HG03565 (cell line): ENCODE results near the gene ZSWIM2.
"Not testable (repeated sequence)": the region's sequence is repeated elsewhere in the genome, so short reads cannot be mapped to it uniquely, and the experiment has no call there.

Source experiments
- ATAC-seq: cut with Tn5 transposase; IDR thresholded peaks from one replicate; pipeline ENCODE4 v1.9.1; 2021; ENCODE audit warnings: mild to moderate bottlenecking, moderate library complexity; ENCODE audit not compliant: unreplicated experiment

ZSWIM2 gene, protein sequence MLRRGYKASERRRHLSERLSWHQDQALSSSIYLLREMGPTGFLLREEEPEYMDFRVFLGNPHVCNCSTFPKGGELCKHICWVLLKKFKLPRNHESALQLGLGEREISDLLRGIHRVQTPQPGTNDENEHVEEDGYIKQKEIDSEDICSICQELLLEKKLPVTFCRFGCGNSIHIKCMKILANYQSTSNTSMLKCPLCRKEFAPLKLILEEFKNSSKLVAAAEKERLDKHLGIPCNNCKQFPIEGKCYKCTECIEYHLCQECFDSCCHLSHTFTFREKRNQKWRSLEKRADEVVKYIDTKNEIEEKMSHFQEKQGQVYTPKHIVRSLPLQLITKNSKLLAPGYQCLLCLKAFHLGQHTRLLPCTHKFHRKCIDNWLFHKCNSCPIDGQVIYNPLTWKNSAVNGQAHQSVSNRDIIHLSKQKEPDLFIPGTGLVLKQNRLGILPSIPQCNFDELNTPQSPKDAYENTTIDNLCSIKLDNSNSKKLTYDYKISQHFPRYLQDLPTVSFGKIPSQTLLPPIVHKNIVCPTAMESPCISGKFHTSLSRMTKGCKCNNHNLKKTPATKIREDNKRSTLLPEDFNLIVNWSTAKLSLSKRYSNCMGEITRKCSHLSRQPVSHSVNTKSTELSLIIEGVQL

DNA sequence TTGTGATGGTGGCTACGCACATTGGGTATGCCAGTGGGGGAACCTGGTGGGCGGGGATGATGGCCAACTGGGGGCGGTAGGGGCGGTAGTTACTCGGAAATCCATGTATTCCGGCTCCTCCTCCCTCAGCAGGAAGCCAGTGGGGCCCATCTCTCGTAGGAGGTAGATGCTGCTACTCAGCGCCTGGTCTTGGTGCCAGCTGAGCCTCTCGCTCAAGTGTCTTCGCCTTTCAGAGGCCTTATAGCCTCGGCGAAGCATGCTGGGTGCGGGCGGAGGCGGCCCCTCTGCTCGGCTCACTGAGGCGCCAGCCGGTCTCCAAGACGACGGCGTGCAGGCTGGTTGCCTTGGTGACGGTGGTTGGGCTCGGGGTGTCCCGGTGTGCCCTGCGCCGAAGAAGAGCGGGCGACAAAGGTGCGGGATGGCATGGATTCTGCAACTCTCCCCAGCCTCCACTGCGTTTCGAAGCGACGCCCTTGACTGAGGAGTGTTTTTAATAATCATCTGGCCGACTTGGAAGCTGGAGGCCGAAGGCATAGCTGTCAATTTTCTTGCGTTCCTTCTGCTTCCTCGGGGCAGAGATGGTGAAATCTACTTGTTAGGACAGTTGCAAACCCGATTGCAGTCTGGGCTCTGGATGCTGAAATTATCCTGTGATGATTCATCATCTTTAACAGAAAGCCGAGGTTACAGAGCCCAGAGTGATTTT, at the start of gene ZSWIM2:
Gene ZSWIM2 (minus strand): TSS at position 298 of the 706 bp plus-strand sequence. CDS start 40 bp downstream, at position 258.
- peak; percentile 41 for ATAC-seq

DNA sequence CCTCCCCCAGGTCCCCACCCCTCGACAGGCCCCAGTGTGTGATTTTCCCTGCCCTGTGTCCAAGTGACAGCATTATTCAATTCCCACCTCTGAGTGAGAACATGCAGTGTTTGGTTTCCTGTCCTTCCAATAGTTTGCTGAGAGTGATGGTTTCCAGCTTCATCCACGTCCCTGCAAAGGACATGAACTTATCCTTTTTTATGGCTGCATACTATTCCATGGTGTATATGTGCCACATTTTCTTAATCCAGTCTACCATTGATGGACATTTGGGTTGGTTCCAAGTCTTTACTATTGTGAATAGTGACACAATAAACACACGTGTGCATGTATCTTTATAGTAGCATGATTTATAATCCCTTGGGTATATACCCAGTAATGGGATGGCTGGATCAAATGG, 47.2 kb upstream of the ZSWIM2 start:
- not testable (repeated sequence) for ATAC-seq

DNA sequence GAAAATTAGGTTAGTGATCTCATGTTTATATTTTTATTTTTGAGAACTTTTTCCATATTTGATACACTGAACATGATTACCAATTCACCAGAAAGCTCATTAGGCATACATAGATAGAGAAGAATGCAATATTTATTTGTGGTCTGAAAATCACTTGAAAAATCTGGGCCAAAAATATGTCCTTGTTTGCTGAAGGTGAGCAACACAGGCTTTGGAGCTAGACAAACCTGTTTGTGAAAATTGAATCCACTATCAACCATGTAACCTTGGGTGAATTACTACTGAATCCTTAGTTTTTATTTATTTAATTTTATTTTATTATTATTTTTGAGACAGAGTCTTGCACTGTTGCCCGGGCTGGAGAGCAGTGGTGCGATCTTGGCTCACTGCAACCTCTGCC, 46.5 kb upstream of the ZSWIM2 start:
- ATAC-seq = no peak

DNA sequence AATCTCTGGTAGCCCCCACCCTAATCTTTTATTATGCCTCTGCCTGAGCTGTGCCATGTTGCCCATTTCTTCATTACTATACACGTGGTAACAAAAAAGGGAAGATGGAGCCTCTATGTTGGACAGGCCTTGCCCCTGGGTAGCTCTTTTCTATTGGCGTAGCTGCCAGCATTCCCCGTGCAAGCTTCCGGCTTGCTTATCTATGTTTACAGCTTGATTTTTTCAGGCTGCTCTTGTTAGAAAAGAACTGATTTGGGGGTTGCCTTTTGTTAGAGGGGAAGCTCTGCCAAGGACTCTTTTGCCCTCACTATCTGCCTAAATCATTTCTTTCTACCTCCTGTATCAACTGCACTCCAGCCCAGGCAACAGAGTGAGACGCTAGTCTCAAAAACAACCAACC, 45.5 kb upstream of the ZSWIM2 start:
- ATAC-seq = no peak

DNA sequence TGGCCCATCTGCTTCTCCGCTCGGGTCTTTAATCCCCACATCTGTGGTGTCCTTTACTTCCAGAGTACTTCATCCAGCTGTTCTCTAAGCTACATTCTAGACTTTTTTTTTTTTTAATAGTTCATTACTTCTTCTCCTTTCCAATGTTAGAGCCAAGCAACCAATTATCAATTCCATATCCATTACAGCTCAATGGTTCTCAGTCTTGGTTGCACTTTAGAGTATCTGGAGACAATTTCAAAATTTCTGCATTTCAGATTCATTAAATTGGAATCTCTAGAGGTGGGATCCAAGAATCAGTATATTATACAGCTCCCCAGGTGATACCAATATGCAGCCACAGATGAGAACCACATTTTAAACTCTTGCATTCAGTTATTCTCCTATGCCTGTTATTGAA, 43.9 kb upstream of the ZSWIM2 start:
- no peak for ATAC-seq

DNA sequence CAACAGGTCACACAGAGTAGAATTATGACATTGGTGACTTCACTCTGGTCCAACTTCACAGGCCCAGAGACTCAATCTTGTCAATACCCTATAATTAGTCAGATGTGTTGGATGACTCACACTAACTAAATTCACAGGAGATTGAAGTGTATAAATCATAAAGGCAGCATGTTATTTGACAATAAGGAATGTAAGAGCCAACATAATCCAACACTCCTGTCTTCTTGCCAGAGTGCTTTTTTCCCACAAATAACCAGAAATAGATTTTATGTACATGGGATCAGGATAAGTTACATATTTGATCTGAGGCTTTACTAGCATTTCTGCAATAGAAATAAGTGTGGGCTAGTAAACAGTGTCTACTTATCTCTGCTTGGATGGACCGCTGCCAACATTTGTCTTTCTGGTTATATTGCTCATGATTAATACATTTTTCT, 42.2 kb upstream of the ZSWIM2 start:
- ATAC-seq = no peak

DNA sequence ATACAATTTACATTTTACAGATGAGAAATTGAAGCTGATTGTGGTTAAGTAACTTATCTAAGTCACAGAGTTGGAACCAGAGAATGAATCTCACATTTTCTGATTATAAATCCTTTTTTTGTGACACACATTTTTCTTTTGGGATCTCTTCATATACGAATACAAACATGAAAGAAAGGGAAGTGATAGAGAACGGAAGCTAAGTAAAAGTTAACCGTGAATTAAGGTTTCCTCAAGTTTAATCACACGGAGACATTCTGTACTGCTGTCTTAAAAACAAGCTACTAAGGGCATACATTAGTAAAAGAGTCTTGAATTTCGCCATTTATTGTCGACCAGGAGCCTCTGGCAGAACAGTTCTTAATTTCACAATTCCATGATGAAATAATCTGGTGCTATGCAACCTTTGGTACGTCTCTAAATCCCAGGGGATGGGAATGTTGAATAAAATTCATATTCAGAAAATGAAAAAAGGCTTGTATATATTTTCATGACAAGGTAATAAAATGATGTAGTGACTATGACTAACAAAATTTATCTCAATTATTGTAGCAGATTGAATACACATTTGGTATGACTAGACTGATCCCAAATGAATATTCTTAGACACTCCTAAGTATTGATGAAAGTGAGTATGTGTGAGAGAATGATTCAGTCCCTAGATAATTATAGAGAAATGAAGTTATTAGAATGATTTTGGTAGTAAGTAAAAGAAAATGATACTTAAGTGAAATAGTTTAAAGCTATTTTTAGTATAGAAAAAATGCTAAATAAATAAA, 40.3 kb upstream of the ZSWIM2 start:
- ATAC-seq = no peak

DNA sequence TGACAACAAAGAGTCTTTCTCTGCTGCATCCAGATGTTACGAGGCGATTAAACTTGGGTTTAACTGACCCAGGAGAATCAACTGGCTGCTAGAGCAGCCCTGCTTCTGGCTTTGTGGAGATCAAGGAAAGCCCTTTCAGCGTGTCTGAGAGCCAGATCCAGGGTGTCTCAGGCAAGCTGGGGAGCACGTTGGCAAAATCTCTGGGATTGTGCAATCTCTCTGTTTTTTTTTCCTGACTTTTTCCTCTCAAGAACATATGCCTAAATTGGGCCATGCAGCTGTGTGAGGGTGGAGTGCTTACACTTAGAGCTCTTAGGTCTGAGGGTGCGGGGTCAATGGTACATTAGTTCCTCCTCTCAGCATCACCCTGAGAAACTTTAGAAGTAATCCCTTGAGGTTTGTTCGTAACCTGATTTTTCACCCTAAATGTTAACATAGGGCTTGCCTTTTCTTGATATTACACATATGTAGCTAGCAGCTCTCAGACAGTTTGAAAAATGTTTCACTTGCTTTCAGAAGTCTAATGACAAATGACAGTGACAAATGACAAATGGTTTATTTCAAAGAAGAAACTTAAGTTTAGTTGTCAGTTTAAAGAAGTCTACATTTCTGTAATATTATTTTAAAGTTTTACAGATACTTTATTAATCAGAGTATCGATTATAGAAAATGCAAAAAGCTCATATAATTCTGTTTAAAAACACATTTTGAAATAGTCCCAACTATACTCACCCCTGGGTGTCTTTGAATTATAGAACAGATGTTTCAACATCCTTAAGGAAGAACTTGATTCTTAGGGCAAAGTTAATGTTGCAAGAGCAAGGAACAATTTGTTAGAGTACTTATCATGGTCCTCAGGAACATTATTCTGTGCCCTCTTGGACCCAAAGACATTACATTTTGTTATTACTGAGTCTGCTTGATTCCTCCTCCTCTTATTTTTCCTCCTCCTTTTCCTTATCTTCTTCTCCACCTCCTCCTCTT, 38.4 kb upstream of the ZSWIM2 start:
- ATAC-seq = peak; percentile 59

DNA sequence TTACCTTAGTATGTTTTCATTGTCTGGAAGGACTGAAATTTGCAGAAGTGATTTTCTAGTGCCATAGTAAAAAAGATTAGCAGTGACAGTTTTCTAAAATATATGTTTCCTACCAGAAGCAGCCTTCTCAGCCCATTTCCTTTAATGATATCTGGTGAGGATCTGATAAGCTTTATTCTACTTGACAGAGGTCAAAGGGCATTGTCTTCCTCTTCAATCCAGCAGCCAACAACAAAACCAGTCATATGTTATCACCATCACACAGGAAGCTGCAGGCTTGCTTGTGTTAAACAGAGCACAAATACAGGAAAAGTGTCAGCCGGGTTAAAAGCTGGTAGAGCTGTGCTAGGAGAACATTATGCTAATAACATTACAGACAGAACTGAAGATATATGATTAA, 35.6 kb upstream of the ZSWIM2 start:
- ATAC-seq = no peak

DNA sequence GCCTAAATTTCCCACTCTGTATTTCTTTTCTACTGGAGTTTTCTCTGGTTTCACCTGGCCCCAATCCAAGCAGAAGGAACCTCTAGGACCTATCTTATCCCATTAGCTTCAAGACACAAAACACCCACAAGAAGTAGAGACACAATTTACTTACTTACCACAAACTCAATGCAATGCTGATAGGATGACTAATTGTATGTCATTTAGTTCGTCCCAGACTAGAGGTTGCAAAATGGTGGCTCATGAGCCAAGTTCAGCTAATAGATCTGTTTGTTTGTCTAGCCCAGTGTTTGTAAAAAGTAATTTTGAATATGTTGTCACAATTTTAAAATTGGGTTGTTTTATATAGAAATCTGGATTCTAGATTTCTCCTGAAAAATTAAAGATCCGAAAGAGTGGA, 34.7 kb upstream of the ZSWIM2 start:
- ATAC-seq = no peak

DNA sequence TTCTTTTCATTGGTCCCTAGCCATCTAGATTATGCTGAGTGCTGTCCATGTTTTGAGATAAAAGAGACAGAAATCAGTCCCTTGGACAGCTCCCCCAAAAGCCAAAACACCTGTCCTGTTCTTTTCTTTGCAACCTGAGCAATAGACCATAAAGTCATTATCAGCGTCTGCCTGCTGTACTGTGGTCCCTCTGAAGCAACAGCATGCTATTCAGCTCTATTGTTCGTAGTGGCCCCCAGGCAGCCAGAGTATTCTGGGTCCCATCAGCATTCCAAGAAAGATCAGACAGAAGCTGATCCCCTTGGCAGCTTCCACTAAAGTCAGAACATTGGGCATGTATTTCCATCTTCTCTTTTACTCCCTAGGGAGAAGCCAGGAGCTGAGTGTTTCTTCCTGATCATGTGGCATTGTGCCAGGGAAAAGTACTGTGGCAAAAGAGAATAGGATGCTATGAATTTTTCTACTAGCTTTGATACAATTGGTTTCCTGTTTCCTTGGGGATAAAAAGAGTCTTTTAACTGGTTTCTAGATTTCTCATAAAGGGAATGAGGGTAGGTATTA, 33.6 kb upstream of the ZSWIM2 start:
- no peak for ATAC-seq

DNA sequence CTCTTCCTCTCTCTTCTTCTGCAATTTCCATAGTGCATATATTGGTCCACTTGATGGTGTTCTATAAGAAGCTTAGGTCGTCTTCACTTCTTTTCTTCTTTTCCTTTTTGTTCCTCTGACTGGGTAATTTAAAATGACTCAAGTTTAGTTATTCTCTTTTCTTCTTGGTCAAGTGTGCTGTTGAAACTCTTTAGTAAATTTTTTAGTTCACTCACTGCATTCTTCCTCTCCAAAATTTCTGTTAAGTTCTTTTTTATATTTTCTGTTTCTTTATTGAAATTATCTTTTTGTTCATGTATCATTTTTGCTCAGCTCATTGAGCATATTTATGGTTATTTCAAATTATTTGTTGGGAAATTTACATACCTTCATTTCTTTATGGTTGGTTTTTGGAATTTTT, 32.7 kb upstream of the ZSWIM2 start:
- no peak for ATAC-seq

DNA sequence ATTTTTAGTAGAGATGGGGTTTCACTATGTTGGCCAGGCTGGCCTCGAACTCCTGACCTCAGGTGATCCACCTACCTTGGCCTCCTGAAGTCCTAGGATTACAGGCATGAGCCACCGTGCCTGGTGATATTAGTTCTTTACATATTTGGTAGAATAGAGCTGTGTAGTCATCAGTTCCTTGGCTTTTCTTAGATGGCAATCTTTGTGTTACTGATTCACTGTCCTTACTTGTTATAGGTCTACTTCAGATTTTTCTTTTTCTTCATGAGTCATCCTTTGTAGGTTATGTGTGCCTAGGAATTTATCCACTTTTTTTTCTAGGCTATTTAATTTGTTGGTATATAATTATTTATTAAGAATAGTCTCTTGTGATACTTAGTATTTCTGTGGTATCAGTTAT, 30.3 kb upstream of the ZSWIM2 start:
- no peak for ATAC-seq

DNA sequence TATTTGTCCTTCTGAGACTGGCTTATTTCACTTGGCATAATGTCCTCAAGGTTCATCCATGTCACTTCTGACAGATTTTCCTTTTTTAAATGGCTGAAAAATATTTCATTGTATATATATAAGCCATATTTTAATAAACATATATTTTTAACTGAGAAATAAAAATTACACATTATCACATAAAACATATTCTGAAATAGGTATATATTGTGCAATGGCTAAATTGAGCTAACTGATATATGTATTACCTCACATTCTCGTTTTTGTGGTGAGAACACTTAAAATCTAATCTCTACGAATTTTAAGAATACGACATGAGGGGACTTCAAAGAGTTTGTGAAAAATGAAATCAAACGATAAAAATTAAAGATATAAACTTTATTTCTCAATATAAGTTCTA, 25.7 kb upstream of the ZSWIM2 start:
- no peak for ATAC-seq

DNA sequence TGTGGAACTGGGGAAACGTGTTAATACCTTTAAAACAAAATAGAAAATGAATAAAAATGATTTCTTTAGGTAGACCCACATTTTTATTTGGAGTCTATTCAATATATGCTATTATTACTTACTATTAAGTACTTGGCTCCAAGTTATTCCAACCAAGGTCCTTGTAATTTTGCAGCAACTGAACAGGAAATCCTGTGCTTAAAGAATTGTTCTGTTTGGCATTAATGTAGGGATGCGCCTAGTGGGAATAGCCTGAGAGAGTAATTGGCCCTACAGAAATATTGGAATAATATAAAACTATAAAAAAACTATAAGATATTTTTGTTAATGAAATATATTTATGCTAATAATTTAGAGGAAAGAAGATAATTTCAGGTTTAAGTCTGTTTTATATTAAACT, 22.9 kb upstream of the ZSWIM2 start:
- ATAC-seq = no peak

DNA sequence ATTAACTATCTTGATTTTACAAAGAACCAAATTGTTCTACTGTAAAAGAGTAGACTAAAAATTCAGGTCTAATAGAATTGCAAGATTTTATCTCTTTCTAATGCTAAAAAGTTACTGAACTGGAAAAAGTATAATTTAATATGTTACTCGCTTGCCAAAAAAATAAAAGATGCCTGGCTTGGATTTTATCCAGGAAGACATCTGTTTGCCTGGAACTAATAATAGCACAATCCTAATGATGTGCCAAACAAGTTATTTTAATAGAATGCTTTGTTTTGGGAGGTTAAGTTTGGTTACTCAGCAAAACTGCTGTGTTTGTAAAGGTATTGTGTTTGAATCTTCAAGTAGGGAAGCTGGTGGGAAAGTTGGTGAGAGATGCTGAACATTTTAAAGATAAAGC, 19.4 kb upstream of the ZSWIM2 start:
- ATAC-seq = no peak

DNA sequence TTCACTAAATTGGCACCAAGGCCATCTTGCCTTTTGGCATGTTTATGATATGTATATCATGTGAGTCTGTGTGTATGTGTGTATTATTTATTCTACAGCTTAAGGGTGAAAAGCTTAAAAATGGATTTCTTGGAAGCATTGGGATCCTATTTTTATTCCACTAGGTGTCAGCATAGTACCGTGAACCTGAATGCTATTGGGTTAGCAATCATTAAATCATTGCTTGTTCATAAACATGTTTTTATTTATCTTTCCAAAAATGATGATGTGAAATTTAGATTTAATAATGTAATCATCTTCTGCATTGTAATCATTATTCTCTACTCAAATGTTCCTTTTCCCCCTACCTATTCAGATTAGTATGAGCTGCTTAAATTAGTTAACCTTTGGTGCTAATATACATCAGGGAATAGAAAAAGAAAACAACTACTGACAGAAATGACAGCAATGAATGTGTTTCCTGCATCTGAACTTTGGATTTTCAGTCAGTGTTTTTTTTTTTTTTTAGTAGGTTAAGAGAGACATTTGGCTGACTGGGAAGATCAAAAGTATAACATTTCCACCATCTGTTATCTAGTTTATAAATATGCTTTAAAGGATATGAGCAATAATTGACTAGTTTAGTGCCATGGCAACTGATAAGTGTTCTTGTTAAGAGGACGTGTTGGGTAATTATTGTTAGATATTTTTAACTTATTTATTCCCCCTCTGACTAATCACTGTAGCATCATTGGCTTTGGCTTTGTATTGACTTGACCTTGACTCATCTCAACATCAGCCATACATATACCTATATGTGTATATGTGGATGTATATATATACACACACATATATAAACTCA, 14.1 kb upstream of the ZSWIM2 start:
- peak; percentile 52 for ATAC-seq

DNA sequence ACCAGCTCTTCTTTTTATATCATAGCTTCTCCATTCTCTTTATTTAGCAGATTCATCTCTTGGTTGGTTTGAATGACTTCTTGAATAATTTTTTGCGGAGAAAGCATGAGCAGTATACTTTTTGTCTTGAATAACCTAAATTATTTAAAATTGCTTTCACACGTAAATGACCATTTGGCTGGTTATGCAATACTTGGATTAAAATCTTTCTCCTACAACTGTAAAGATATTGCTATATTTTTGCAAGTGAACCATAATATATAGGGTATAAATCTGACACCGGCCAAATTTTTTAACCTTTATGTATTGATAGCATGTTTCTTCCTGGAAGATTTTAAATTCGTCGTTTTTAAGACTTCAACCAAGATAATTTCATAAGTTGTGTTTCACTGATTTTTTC, 6.2 kb upstream of the ZSWIM2 start:
- no peak for ATAC-seq

DNA sequence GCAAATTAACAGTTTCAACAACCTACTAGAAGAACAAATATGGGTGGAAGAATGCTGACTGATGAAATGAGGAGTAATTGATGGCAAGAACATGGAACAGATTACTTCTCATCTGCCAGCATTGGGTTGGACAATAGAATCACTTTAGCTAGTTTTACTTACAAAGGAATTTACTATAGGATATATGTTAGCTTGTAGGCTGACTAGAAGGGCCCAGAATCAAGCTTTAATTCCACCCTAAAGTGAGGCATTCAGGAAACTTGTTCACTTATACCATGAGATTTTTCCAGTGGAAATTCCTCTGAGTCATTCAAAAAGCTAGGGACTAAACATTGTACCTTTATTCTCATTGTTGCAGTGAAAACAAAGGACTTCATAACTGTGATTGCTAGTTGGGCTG, 5.0 kb upstream of the ZSWIM2 start:
- no peak for ATAC-seq
